ENCODE results near the gene PKP3. TPM values are rescaled to one million over a fixed set of nuclear protein-coding genes. Genes with fewer than 3 reads are reported as not detected.
A peak's percentile ranks its signal among the peaks of the same experiment; 100 is the strongest.
"Not testable (repeated sequence)": the region's sequence is repeated elsewhere in the genome, so short reads cannot be mapped to it uniquely, and the experiment has no call there.

Gene PKP3
- total RNA-seq, 5 donors from 2014 or later (not counting 1 experiment from before 2014, with no cell fraction given): 0.32 to 0.85 (median 0.47) TPM; not detected in 1

DNA sequence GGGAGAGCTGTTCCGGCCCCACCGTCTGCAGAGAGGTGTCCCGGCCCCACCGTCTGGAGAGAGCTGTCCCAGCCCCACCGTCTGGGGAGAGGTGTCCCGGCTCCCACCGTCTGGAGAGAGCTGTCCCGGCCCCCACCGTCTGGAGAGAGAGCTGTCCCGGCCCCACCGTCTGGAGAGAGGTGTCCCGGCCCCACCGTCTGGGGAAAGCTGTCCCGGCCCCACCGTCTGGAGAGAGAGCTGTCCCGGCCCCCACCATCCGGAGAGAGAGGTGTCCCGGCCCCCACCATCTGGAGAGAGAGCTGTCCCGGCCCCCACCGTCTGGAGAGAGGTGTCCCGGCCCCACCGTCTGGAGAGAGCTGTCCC lies 30.6 kb upstream of the PKP3 start:
- not testable (repeated sequence) for H3K4me3 ChIP-seq (ENCODE audit: control insufficient read depth in 1 of 2, extremely low read depth in 1 of 2, low read length in 1 of 2); H3K36me3 Mint-ChIP-seq; H3K4me3 Mint-ChIP-seq; H3K9me3 ChIP-seq; H3K27ac Mint-ChIP-seq; ATAC-seq (replicated peaks in 1 of 4); H3K36me3 ChIP-seq (ENCODE audit: control insufficient read depth in 2 of 2, extremely low read depth in 1 of 2, insufficient read depth in 1 of 2, low read length in 1 of 2); H3K9me3 Mint-ChIP-seq; H3K27ac ChIP-seq (ENCODE audit: low read length); DNase-seq
- POLR2A ChIA-PET: interaction anchor here in 1 of 2 donors (0.8 kb wide), 1 partner anchor 139 kb away, joined by 10 read pairs; no protein-coding TSS in a partner anchor
- Mint-ChIP-seq H3K27me3 (peaks cover 20 to 33% of the 10 kb centered on the region in 2 donors), H3K4me1 (peaks cover 10 to 23% (median 19%) of the 10 kb centered on the region in 3 donors)
- CTCF ChIA-PET: interaction anchor here (0.5 to 2.0 kb wide), 8 partner anchors 38 to 161 kb away, joined by 3 to 9 read pairs (median 4); no protein-coding TSS in a partner anchor
- WGBS (ENCODE audit: insufficient coverage): 84% methylated on average over 22 of the region's 22 CpGs
- Histone ChIP-seq H3K27me3 (replicated peaks in 1 of 2; ENCODE audit: control insufficient read depth in 2 of 2, extremely low read depth in 1 of 2, insufficient read depth in 2 of 2, low read length in 1 of 2) (peaks cover 0 to 42% of the 10 kb centered on the region in 2 experiments), H3K4me1 (ENCODE audit: control insufficient read depth in 1 of 2, extremely low read depth in 1 of 2, insufficient read depth in 2 of 2, low read length in 2 of 2) (peaks cover 0 to 53% of the 10 kb centered on the region in 2 experiments)

DNA sequence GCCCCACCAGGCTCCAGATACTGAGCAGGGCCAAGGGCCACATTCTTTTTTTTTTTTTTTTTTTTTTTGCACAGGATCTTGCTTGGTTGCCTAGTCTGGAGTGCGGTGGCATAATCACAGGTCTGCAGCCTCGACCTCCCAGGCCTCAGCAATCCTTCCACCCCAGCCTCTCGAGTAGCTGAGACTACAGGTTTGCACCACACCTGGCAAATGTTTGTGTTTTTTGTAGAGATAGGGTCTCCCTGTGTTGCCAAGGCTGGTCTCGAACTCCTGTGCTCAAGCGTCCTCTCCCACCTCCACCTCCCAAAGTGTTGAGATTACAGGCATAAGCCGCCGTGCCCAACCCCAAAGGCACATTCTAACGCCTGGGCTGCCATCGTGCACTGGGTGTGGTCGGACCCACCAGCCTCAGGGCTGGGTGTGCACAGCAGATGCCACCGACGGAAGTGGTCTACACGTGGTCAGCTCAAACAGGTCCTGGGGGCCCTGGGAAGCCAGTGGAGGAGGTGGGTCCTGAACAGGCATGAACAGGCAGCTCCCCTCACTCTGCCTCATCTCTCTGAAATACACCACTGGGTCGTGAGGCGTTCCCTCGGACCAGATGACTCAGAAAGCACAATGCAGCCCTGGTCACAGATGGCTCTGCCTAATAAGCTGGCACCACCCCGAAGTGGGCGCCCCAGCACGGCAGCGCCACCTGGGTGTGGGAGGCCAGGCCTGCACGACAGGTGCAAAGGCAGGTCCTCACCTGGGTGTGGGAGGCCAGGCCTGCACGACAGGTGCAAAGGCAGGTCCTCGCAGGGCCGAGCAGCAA lies 29.9 kb upstream of the PKP3 start:
- Histone ChIP-seq H3K36me3 (ENCODE audit: control insufficient read depth in 2 of 2, extremely low read depth in 1 of 2, insufficient read depth in 1 of 2, low read length in 1 of 2) (no peaks in the 10 kb centered on the region), H3K27me3 (replicated peaks in 1 of 2; ENCODE audit: control insufficient read depth in 2 of 2, extremely low read depth in 1 of 2, insufficient read depth in 2 of 2, low read length in 1 of 2) (peaks cover 0 to 45% of the 10 kb centered on the region in 2 experiments), H3K4me1 (ENCODE audit: control insufficient read depth in 1 of 2, extremely low read depth in 1 of 2, insufficient read depth in 2 of 2, low read length in 2 of 2) (peaks cover 0 to 50% of the 10 kb centered on the region in 2 experiments), H3K4me3 (ENCODE audit: control insufficient read depth in 1 of 2, extremely low read depth in 1 of 2, low read length in 1 of 2) (no peak overlapping the region), H3K9me3 (no peaks in the 10 kb centered on the region), H3K27ac (ENCODE audit: low read length) (no peak overlapping the region)
- no peak overlapping the region for H3K4me3 Mint-ChIP-seq
- ATAC-seq (replicated peaks in 1 of 4) (peak; percentile 72 to 77 (median 74)), DNase-seq (peak; percentile 45 to 77 (median 64))
- no peaks in the 10 kb centered on the region for H3K36me3 Mint-ChIP-seq
- H3K9me3 Mint-ChIP-seq: no peaks in the 10 kb centered on the region
- H3K4me1 Mint-ChIP-seq: peaks cover 11 to 25% (median 22%) of the 10 kb centered on the region in 3 donors
- H3K27ac Mint-ChIP-seq: no peak overlapping the region
- ChIA-PET POLR2A (interaction anchor here in 1 of 2 donors (0.8 kb wide), 1 partner anchor 139 kb away, joined by 10 read pairs; no protein-coding TSS in a partner anchor), CTCF (interaction anchor here (0.5 to 2.0 kb wide), 11 partner anchors 19 to 1338 kb away, joined by 3 to 9 read pairs (median 5); no protein-coding TSS in a partner anchor)
- WGBS (ENCODE audit: insufficient coverage): 52% methylated on average over 11 of the region's 24 CpGs
- H3K27me3 Mint-ChIP-seq: peaks cover 22 to 35% of the 10 kb centered on the region in 2 donors

DNA sequence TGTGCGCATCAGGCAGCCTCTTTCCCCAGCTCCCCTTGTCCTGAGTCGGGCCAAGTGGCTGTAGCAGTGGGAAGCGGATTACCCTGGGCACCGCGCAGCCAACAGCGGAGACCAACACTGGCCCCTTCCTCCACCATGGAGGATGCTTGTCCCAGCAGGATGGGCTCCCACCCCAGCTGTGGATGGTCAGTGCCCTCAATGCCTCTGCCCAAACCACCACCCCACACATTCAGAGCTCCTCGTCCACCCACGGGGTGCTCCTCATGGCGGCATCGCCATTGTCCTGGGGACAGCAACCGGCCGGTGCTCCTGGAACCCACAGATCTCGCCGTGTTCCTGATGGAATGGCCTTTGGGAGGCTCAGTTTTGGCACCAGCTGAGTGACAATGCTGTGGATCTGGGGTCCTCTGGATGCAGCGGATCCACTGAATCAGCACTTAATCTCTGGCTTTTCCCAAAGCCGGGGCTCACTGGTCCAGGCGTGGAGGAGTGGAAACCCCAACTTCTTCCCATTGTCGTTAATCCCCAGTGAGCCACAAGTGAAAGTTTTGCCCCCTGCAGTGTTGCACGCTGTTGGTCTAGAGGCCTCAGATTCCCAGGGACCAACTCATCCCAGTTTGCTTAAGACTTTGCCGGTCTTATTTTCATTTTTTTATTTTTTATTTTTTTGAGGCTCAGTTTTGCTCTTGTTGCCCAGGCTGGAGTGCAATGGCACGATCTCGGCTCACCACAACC lies 28.9 kb upstream of the PKP3 start:
- H3K4me1 Mint-ChIP-seq: peaks cover 10 to 23% (median 17%) of the 10 kb centered on the region in 3 donors
- Histone ChIP-seq H3K36me3 (ENCODE audit: control insufficient read depth in 2 of 2, extremely low read depth in 1 of 2, insufficient read depth in 1 of 2, low read length in 1 of 2) (no peaks in the 10 kb centered on the region), H3K27ac (ENCODE audit: low read length) (no peak overlapping the region), H3K4me3 (ENCODE audit: control insufficient read depth in 1 of 2, extremely low read depth in 1 of 2, low read length in 1 of 2) (no peak overlapping the region), H3K27me3 (replicated peaks in 1 of 2; ENCODE audit: control insufficient read depth in 2 of 2, extremely low read depth in 1 of 2, insufficient read depth in 2 of 2, low read length in 1 of 2) (peaks cover 0 to 48% of the 10 kb centered on the region in 2 experiments), H3K9me3 (no peaks in the 10 kb centered on the region), H3K4me1 (ENCODE audit: control insufficient read depth in 1 of 2, extremely low read depth in 1 of 2, insufficient read depth in 2 of 2, low read length in 2 of 2) (peaks cover 0 to 47% of the 10 kb centered on the region in 2 experiments)
- H3K27me3 Mint-ChIP-seq: peaks cover 22 to 37% of the 10 kb centered on the region in 2 donors
- no peak overlapping the region for H3K4me3 Mint-ChIP-seq
- ChIA-PET CTCF (interaction anchor here (0.6 to 2.0 kb wide), 4 partner anchors 10 to 115 kb away, joined by 3 to 8 read pairs (median 6); no protein-coding TSS in a partner anchor), POLR2A (no interaction called here)
- H3K9me3 Mint-ChIP-seq: no peaks in the 10 kb centered on the region
- WGBS (ENCODE audit: insufficient coverage): 91% methylated on average over 16 of the region's 22 CpGs
- ATAC-seq (replicated peaks in 1 of 4) (no peak), DNase-seq (no peak)
- H3K27ac Mint-ChIP-seq: no peak overlapping the region
- no peaks in the 10 kb centered on the region for H3K36me3 Mint-ChIP-seq

DNA sequence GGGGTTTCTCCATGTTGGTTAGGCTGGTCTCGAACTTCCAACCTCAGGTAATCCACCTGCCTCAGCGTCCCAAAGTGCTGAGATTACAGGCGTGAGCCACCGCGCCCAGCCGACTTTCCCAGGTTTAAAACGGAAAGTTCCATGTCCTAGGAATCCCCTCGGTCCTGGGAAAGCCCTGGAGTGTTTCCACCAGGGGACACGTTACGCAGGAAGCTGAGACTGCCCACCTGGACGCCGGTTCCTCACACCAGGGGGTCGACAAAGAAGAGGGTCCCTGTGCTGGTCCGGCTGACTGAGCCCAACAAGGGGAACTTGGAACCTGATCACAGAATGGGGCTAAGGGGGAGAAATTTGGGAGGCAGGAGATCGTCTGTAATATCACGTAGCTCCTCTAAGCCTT lies 28.2 kb upstream of the PKP3 start:
- ATAC-seq (replicated peaks in 1 of 4) (no peak), DNase-seq (no peak)
- H3K36me3 Mint-ChIP-seq: no peaks in the 10 kb centered on the region
- no peak overlapping the region for H3K27ac ChIP-seq (ENCODE audit: low read length)
- H3K9me3 Mint-ChIP-seq: no peaks in the 10 kb centered on the region
- ChIA-PET POLR2A (no interaction called here), CTCF (interaction anchor here in 1 of 2 donors (0.6 kb wide), 1 partner anchor 11 kb away, joined by 5 read pairs; no protein-coding TSS in a partner anchor)
- no peaks in the 10 kb centered on the region for H3K36me3 ChIP-seq (ENCODE audit: control insufficient read depth in 2 of 2, extremely low read depth in 1 of 2, insufficient read depth in 1 of 2, low read length in 1 of 2)
- H3K9me3 ChIP-seq: no peaks in the 10 kb centered on the region
- H3K4me1 Mint-ChIP-seq: peaks cover 10 to 27% (median 17%) of the 10 kb centered on the region in 3 donors
- H3K27me3 ChIP-seq (replicated peaks in 1 of 2; ENCODE audit: control insufficient read depth in 2 of 2, extremely low read depth in 1 of 2, insufficient read depth in 2 of 2, low read length in 1 of 2): peaks cover 0 to 55% of the 10 kb centered on the region in 2 experiments
- H3K4me1 ChIP-seq (ENCODE audit: control insufficient read depth in 1 of 2, extremely low read depth in 1 of 2, insufficient read depth in 2 of 2, low read length in 2 of 2): peaks cover 0 to 52% of the 10 kb centered on the region in 2 experiments
- WGBS (ENCODE audit: insufficient coverage): 88% methylated on average over 13 of the region's 16 CpGs
- H3K27me3 Mint-ChIP-seq: peaks cover 22 to 44% of the 10 kb centered on the region in 2 donors
- no peak overlapping the region for H3K4me3 ChIP-seq (ENCODE audit: control insufficient read depth in 1 of 2, extremely low read depth in 1 of 2, low read length in 1 of 2)
- H3K4me3 Mint-ChIP-seq: no peak overlapping the region
- no peak overlapping the region for H3K27ac Mint-ChIP-seq

DNA sequence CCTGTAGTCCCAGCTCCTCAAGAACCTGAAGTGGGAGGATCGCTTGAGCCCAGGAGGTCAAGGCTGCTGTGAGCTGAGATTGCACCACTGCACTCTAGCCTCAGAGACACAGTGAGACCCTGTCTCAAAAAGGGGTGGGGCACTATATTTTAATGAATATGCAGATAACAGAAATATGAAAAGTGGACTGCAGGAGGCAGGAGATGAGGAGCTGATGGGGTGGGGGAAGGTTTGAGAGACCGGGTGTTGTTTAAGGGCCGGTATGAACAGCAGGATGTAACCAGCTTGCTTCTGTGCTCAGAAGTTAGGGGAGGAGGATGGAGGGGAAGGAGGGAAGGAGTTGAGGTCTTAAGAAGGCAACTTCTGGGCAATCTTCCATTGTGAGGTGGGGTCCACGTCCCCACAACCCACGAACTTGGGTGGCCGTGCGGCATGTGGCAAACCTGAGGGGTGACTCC lies 26.0 kb upstream of the PKP3 start:
- peak overlapping the region in 1 of 2 donors; percentile 39 for H3K27ac Mint-ChIP-seq
- Histone ChIP-seq H3K4me3 (ENCODE audit: control insufficient read depth in 1 of 2, extremely low read depth in 1 of 2, low read length in 1 of 2) (no peak overlapping the region), H3K27me3 (replicated peaks in 1 of 2; ENCODE audit: control insufficient read depth in 2 of 2, extremely low read depth in 1 of 2, insufficient read depth in 2 of 2, low read length in 1 of 2) (peaks cover 0 to 69% of the 10 kb centered on the region in 2 experiments), H3K4me1 (ENCODE audit: control insufficient read depth in 1 of 2, extremely low read depth in 1 of 2, insufficient read depth in 2 of 2, low read length in 2 of 2) (peaks cover 0 to 43% of the 10 kb centered on the region in 2 experiments), H3K36me3 (ENCODE audit: control insufficient read depth in 2 of 2, extremely low read depth in 1 of 2, insufficient read depth in 1 of 2, low read length in 1 of 2) (no peaks in the 10 kb centered on the region), H3K9me3 (no peaks in the 10 kb centered on the region), H3K27ac (ENCODE audit: low read length) (no peak overlapping the region)
- peak overlapping the region; percentile 73 to 82 (median 78) for H3K4me3 Mint-ChIP-seq
- ATAC-seq (replicated peaks in 1 of 4): no peak
- DNase-seq: no peak
- CTCF ChIA-PET: interaction anchor here (0.5 to 1.4 kb wide), 3 partner anchors 117 to 138 kb away, joined by 3 to 5 read pairs (median 3); no protein-coding TSS in a partner anchor
- 33% methylated on average over 7 of the region's 7 CpGs for WGBS (ENCODE audit: insufficient coverage)
- H3K27me3 Mint-ChIP-seq: peaks cover 22 to 47% of the 10 kb centered on the region in 2 donors
- POLR2A ChIA-PET: interaction anchor here in 1 of 2 donors (0.6 kb wide), 1 partner anchor 29 kb away, joined by 9 read pairs; no protein-coding TSS in a partner anchor
- no peaks in the 10 kb centered on the region for H3K9me3 Mint-ChIP-seq
- H3K36me3 Mint-ChIP-seq: no peaks in the 10 kb centered on the region
- H3K4me1 Mint-ChIP-seq: peaks cover 10 to 31% (median 17%) of the 10 kb centered on the region in 3 donors
